K562 (cell line): ENCODE measurements around the gene MEIS1. TPM values are rescaled to one million over a fixed set of nuclear protein-coding genes. Genes with fewer than 3 reads are reported as not detected.

Source experiments
- ATAC-seq: fragments of 200-7000 bp; cut with Tn5 transposase; 3 replicates; pipeline ENCODE4 v1.9.1; 2020; ENCODE audit warnings: moderate library complexity
- BruUV-seq: library from RNA; stranded (reverse); fragments of 400-500 nt; replicated peaks from 2 replicates; lab custom pipeline; 2021; lab: Mats Ljungman, UMichigan
- CTCF ChIA-PET: fragments of 300-600 bp; formaldehyde crosslinking; extraction: SDS; loops from one replicate; lab custom pipeline; 2021; ENCODE audit warnings: low intra/inter-chr PET ratio; lab: Yijun Ruan, JAX
- POLR2A ChIA-PET: fragments of 300-600, 350-650 bp; sonication (Branson Sonifier 250); formaldehyde crosslinking; extraction: SDS; loops from one replicate; lab custom pipeline; 2021; ENCODE audit warnings: antibody characterized with exemption, inconsistent platforms; lab: Yijun Ruan, JAX
- DNase-seq, 4 experiments: peaks; one replicate each; pipeline versions ENCODE4 v3.0.0 to v3.0.0-alpha.2; 2011 to 2018; ENCODE audit warnings: low spot score in 3 of 4, mixed read lengths in 3 of 4; ENCODE audit errors: extremely low read depth in 1 of 4
- FAIRE-seq: peaks from 2 replicates; lab custom pipeline; 2011; peaks lifted over from hg19 to GRCh38; lab: Jason Lieb, UNC
- H2AFZ ChIP-seq: 2 replicates; pipeline ENCODE4 v1.6.0; 2011; ENCODE audit warnings: low read depth, low read length, control low read depth, inconsistent platforms
- H3K27ac ChIP-seq: fragments of 200-600 bp; 3 replicates; pipeline ENCODE4 v1.8.0; 2011; ENCODE audit warnings: low read depth, mild to moderate bottlenecking, control low read depth, inconsistent platforms, low read length, moderate library complexity, mixed read lengths; ENCODE audit errors: extremely low read depth
- H3K27me3 ChIP-seq, 2 experiments: fragments of 300-600 bp in 1 of 2; 2 replicates in 1 of 2; 3 replicates in 1 of 2; pipeline versions ENCODE4 v1.6.0 to v1.8.0; 2011; ENCODE audit warnings: inconsistent platforms in 2 of 2, low read length in 2 of 2, mild to moderate bottlenecking in 1 of 2, mixed read lengths in 1 of 2, moderate library complexity in 1 of 2; ENCODE audit not compliant: control insufficient read depth in 2 of 2, insufficient read depth in 2 of 2
- H3K36me3 ChIP-seq: fragments of 300-600 bp; 3 replicates; pipeline ENCODE4 v1.8.0; 2011; ENCODE audit warnings: mild to moderate bottlenecking, low read length, inconsistent platforms; ENCODE audit not compliant: control insufficient read depth, insufficient read depth
- H3K4me1 ChIP-seq, 2 experiments: fragments of 200-600 bp in 1 of 2; replicated peaks in 1 of 2; 2 replicates in 1 of 2; 3 replicates in 1 of 2; pipeline versions ENCODE4 v1.5.1 to v1.8.0; 2011; ENCODE audit warnings: inconsistent platforms in 2 of 2, low read length in 2 of 2, mild to moderate bottlenecking in 1 of 2, mixed read lengths in 1 of 2, moderate library complexity in 1 of 2; ENCODE audit not compliant: control insufficient read depth in 2 of 2, insufficient read depth in 2 of 2
- H3K4me2 ChIP-seq: 2 replicates; pipeline ENCODE4 v1.6.1; 2011; ENCODE audit warnings: low read length, control low read depth, inconsistent platforms, mixed read lengths; ENCODE audit not compliant: insufficient read depth
- H3K4me3 ChIP-seq: fragments of 200-600 bp; sonication (generic), shearing (Covaris generic); 2 replicates; pipeline ENCODE4 v1.5.1; 2016; ENCODE audit warnings: control low read depth, inconsistent platforms
- H3K79me2 ChIP-seq: fragments of 200-600 bp; 3 replicates; pipeline ENCODE4 v1.8.0; 2011; ENCODE audit warnings: low read length, inconsistent platforms; ENCODE audit not compliant: control insufficient read depth, insufficient read depth
- H3K9ac ChIP-seq, 2 experiments: 2 replicates each; pipeline versions ENCODE4 v1.6.0 to v1.6.1; 2011; ENCODE audit warnings: low read depth in 2 of 2, low read length in 2 of 2, control low read depth in 1 of 2, inconsistent platforms in 1 of 2, mild to moderate bottlenecking in 1 of 2, mixed read lengths in 1 of 2; ENCODE audit not compliant: insufficient read depth in 1 of 2
- H3K9me1 ChIP-seq: one replicate; pipeline ENCODE4 v1.6.0; 2011; ENCODE audit warnings: inconsistent platforms, mild to moderate bottlenecking, low read length, moderate library complexity; ENCODE audit not compliant: control insufficient read depth, insufficient read depth
- H3K9me3 ChIP-seq: replicated peaks from 2 replicates; pipeline ENCODE4 v1.5.1; 2011; ENCODE audit warnings: low read depth, low read length, inconsistent platforms; ENCODE audit not compliant: control insufficient read depth, insufficient read depth
- H4K20me1 ChIP-seq: replicated peaks from 2 replicates; pipeline ENCODE4 v1.6.1; 2011; ENCODE audit warnings: low read length, inconsistent platforms, mixed read lengths; ENCODE audit not compliant: control insufficient read depth, insufficient read depth
- ASH1L ChIP-seq: fragments of 450-650 bp; IDR thresholded peaks from 2 replicates; pipeline ENCODE4 v1.6.1; 2018; ENCODE audit warnings: borderline replicate concordance, mild to moderate bottlenecking, low read depth; ENCODE audit not compliant: partially characterized antibody
- CREM ChIP-seq: IDR thresholded peaks from 2 replicates; pipeline ENCODE4 v1.6.1; 2014; ENCODE audit warnings: antibody characterized with exemption, low read depth
- E2F6 ChIP-seq, 2 experiments: IDR thresholded peaks; 2 replicates each; pipeline ENCODE4 v1.6.1; 2011; ENCODE audit warnings: borderline replicate concordance in 1 of 2, control low read depth in 1 of 2, low read depth in 1 of 2, low read length in 1 of 2, mild to moderate bottlenecking in 1 of 2, mixed read lengths in 1 of 2, moderate library complexity in 1 of 2; ENCODE audit not compliant: insufficient read depth in 1 of 2, insufficient read length in 1 of 2, poor library complexity in 1 of 2, severe bottlenecking in 1 of 2; ENCODE audit errors: extremely low read depth in 1 of 2
- ESRRB ChIP-seq: fragments of 250-450 bp; sonication (Bioruptor Pico); IDR thresholded peaks from 2 replicates; pipeline ENCODE4 v1.5.0; 2020; ENCODE audit warnings: mild to moderate bottlenecking, moderate library complexity, borderline replicate concordance
- HDAC6 ChIP-seq: IDR thresholded peaks from 2 replicates; pipeline ENCODE4 v1.6.1; 2012; ENCODE audit warnings: low read depth, mild to moderate bottlenecking, control low read depth, inconsistent platforms, low read length, moderate library complexity
- NR2C1 ChIP-seq, 2 experiments: fragments of 450-650 bp; IDR thresholded peaks; 2 replicates each; pipeline ENCODE4 v1.6.1; 2017; ENCODE audit warnings: mild to moderate bottlenecking in 2 of 2, antibody characterized with exemption in 1 of 2, inconsistent platforms in 1 of 2, missing compliant biosample characterization in 1 of 2, missing genetic modification characterization in 1 of 2
- PHF8 ChIP-seq: fragments of 200-600 bp; sonication (generic); IDR thresholded peaks from 2 replicates; pipeline ENCODE4 v1.6.1; 2012; ENCODE audit warnings: mixed run types, mild to moderate bottlenecking, inconsistent platforms, low read length, moderate library complexity, borderline replicate concordance
- TAF9B ChIP-seq: fragments of 450-650 bp; IDR thresholded peaks from 2 replicates; pipeline ENCODE4 v1.6.1; 2018; ENCODE audit warnings: mild to moderate bottlenecking; ENCODE audit not compliant: partially characterized antibody
- XRCC3 ChIP-seq: fragments of 450-650 bp; IDR thresholded peaks from 2 replicates; pipeline ENCODE4 v1.6.1; 2017; ENCODE audit warnings: mild to moderate bottlenecking, moderate library complexity
- ZFP30 ChIP-seq: fragments of 250-450 bp; sonication (Bioruptor Pico); IDR thresholded peaks from 2 replicates; pipeline ENCODE4 v1.8.0; 2022; ENCODE audit warnings: moderate library complexity, mild to moderate bottlenecking, inconsistent platforms, borderline replicate concordance
- ZNF347 ChIP-seq: fragments of 450-650 bp; formaldehyde crosslinking; IDR thresholded peaks from 2 replicates; pipeline ENCODE4 v1.4.0; 2020; ENCODE audit warnings: low read depth, mild to moderate bottlenecking, moderate library complexity
- ZNF431 ChIP-seq: sonication (generic); formaldehyde crosslinking; IDR thresholded peaks from 2 replicates; pipeline ENCODE4 v1.8.0; 2022; ENCODE audit warnings: mild to moderate bottlenecking, missing genetic modification reagents
- WGBS: fragments of 100-300 bp; shearing (Covaris generic); methylation state at CpG from one replicate; pipeline ENCODE4 v1.1.6; 2016; ENCODE audit warnings: low coverage, mixed read lengths; ENCODE audit not compliant: insufficient coverage; ENCODE audit errors: missing lambda C conversion rate; 5-methylcytosine and 5-hydroxymethylcytosine counted together
- in situ Hi-C: fragments of 300-500 bp; cut with MboI; formaldehyde crosslinking; loops from 4 replicates; pipeline ENCODE4 v1.15.0; 2018; ENCODE audit warnings: inconsistent platforms, mixed read lengths
- intact Hi-C: fragments of 100-400 bp; cut with micrococcal nuclease; formaldehyde crosslinking; loops from 2 replicates; pipeline ENCODE4 v1.14.2; 2022
- polyA plus RNA-seq, 8 experiments: library from polyadenylated mRNA; depleted of rRNA in 4 of 8; stranded (reverse) in 5 of 8; unstranded in 3 of 8; fragments of >200 nt; fragmentation: Nextera tagmentation in 2 of 8; fragmentation: Illumina TruSeq in 1 of 8; extraction: Ambion mirVana in 2 of 8; extraction: Trizol in 1 of 8; gene quantifications; 2 replicates each; pipeline versions ENCODE4 v1.2.1 to v1.2.3, GENCODE V29; 2011 to 2014; ENCODE audit warnings: inconsistent platforms in 1 of 8, missing spikeins in 1 of 8
- total RNA-seq, 7 experiments: library from RNA; depleted of rRNA in 6 of 7; stranded (reverse); fragments of >200 nt in 6 of 7; fragmentation: Illumina TruSeq in 2 of 7; extraction: Trizol in 2 of 7; gene quantifications; 2 replicates each; pipeline versions ENCODE4 v1.2.1 to v1.2.3, GENCODE V29; 2011 to 2021; ENCODE audit warnings: low replicate concordance in 1 of 7
- TF ChIP-seq, protein P1 (sequence below): fragments of 450-650 bp; formaldehyde crosslinking; IDR thresholded peaks from 2 replicates; pipeline ENCODE4 v1.4.0; 2020; ENCODE audit warnings: mild to moderate bottlenecking

The MEIS1 gene
- total and polyA plus RNA-seq, 9 of the 15 experiments (the other 6 are each of a cell fraction or from before 2014, with no cell fraction given), result 2.3 to 9.0 (median 5.9) TPM

DNA sequence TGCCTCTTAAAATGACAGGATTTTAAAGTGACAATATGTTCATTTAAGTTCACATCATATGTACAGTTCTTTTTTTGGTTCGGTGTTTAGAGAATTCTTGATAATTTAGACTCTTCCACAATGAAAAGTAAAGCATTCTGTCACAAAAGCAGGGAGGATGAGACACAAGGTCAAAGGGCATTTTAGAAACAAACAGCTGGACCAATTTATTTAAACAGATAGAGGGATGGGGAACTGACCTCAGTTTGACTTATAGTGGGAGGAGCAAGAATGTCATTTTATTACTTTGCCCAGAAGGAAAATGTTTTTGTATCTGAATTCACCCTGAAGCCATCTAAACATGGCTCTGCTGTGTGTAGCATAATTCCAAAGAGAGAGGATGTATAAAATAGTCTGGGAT is 128.5 kb downstream of the MEIS1 start:
- ChIA-PET POLR2A (no interaction called here), CTCF (no interaction called here)
- H3K9me1 ChIP-seq, result no peaks in the 10 kb centered on the region
- H2AFZ ChIP-seq, result no peak overlapping the region
- H3K79me2 ChIP-seq, result no peaks in the 10 kb centered on the region
- DNase-seq (peak in 3 of 4 experiments; percentile 20 to 25 (median 20)), FAIRE-seq (no peak), ATAC-seq (no peak)
- H3K27ac ChIP-seq, result no peak overlapping the region
- no peak for TF ChIP-seq PHF8
- TF ChIP-seq ESRRB, result no peak
- TF ChIP-seq NR2C1 (IDR thresholded peaks at IDR 0.05), result no peak
- 0 out of 2 replicates have a peak, but pooled peaks have one; percentile 35 for TF ChIP-seq NR2C1 (tag; IDR thresholded peaks at IDR 0.05)
- H3K4me1 ChIP-seq, result peaks cover 0 to 3% of the 10 kb centered on the region in 2 experiments; a peak in 2 of 5 replicates
- in situ Hi-C loops (no loop called here), intact Hi-C loops (no loop called here)
- 6% methylated on average over 1 of the region's 1 CpG for WGBS
- H3K9me3 ChIP-seq, result no peaks in the 10 kb centered on the region
- BruUV-seq, result no TSS peak
- H3K27me3 ChIP-seq, result no peaks in the 10 kb centered on the region
- H3K36me3 ChIP-seq, result no peaks in the 10 kb centered on the region
- H3K4me2 ChIP-seq, result no peak overlapping the region
- no peak overlapping the region for H3K4me3 ChIP-seq
- H4K20me1 ChIP-seq, result no peaks in the 10 kb centered on the region
- no peak overlapping the region for H3K9ac ChIP-seq

GRCh38 chr2:66565291-66565690 is 130.4 kb downstream of the MEIS1 start:
- intact Hi-C loops, result no loop called here
- POLR2A ChIA-PET, result no interaction called here
- FAIRE-seq, result no peak
- no peak overlapping the region for H3K27ac ChIP-seq
- no peaks in the 10 kb centered on the region for H3K27me3 ChIP-seq
- no peaks in the 10 kb centered on the region for H4K20me1 ChIP-seq
- BruUV-seq, result no TSS peak
- no peaks in the 10 kb centered on the region for H3K79me2 ChIP-seq
- peaks cover 0 to 10% of the 10 kb centered on the region in 2 experiments; a peak in 3 of 5 replicates for H3K4me1 ChIP-seq
- no peaks in the 10 kb centered on the region for H3K9me3 ChIP-seq
- in situ Hi-C loops, result no loop called here
- H3K36me3 ChIP-seq, result no peaks in the 10 kb centered on the region
- WGBS, result 100% methylated on average over 1 of the region's 1 CpG
- H3K4me3 ChIP-seq, result no peak overlapping the region
- ATAC-seq, result no peak
- CTCF ChIA-PET, result no interaction called here
- no peak overlapping the region for H3K9ac ChIP-seq
- H2AFZ ChIP-seq, result no peak overlapping the region
- no peak for DNase-seq
- no peaks in the 10 kb centered on the region for H3K9me1 ChIP-seq
- H3K4me2 ChIP-seq, result no peak overlapping the region
- TF ChIP-seq XRCC3, result no peak
- TF ChIP-seq ZNF431, result no peak
- TF ChIP-seq CREM, result no peak
- TF ChIP-seq ZNF347 (CRISPR knock-in tag), result no peak
- TF ChIP-seq ASH1L, result no peak
- TF ChIP-seq ZFP30, result no peak
- TF ChIP-seq, protein P1, sequence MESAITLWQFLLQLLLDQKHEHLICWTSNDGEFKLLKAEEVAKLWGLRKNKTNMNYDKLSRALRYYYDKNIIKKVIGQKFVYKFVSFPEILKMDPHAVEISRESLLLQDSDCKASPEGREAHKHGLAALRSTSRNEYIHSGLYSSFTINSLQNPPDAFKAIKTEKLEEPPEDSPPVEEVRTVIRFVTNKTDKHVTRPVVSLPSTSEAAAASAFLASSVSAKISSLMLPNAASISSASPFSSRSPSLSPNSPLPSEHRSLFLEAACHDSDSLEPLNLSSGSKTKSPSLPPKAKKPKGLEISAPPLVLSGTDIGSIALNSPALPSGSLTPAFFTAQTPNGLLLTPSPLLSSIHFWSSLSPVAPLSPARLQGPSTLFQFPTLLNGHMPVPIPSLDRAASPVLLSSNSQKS (CRISPR knock-in tag), result no peak
- TF ChIP-seq HDAC6, result no peak
- no peak for TF ChIP-seq E2F6 (IDR thresholded peaks at IDR 0.05; ENCODE audit: borderline replicate concordance in 1 of 2, extremely low read depth in 1 of 2, insufficient read depth in 1 of 2, insufficient read length in 1 of 2, low read depth in 1 of 2, low read length in 1 of 2, poor library complexity in 1 of 2, severe bottlenecking in 1 of 2)
- TF ChIP-seq TAF9B, result no peak
